Measurements from ENCODE around the gene COL1A2.

COL1A2 gene

GRCh38 chr7:94423863-94424735 lies 29.4 kb downstream of the COL1A2 start:
- no peak overlapping the region for H3K4me3 Mint-ChIP-seq
- no peaks in the 10 kb centered on the region for H3K4me1 Mint-ChIP-seq (ENCODE audit: low read depth)
- H3K36me3 Mint-ChIP-seq (ENCODE audit: low read depth): no peaks in the 10 kb centered on the region
- H3K27ac Mint-ChIP-seq: no peak overlapping the region
- no peaks in the 10 kb centered on the region for H3K27me3 Mint-ChIP-seq (ENCODE audit: low read depth)
- DNase-seq (ENCODE audit: low spot score): no peak
- H3K9me3 Mint-ChIP-seq: no peaks in the 10 kb centered on the region

- Mint-ChIP-seq H3K27me3 (ENCODE audit: low read depth) (no peaks in the 10 kb centered on the region), H3K4me3 (no peak overlapping the region), H3K9me3 (no peaks in the 10 kb centered on the region), H3K4me1 (ENCODE audit: low read depth) (no peaks in the 10 kb centered on the region), H3K27ac (no peak overlapping the region), H3K36me3 (ENCODE audit: low read depth) (no peaks in the 10 kb centered on the region)
- no peak for DNase-seq (ENCODE audit: low spot score)
Measured at GRCh38 chr7:94425546-94425945, 30.9 kb downstream of the COL1A2 start.

GRCh38 chr7:94426980-94427875 lies 32.5 kb downstream of the COL1A2 start:
- H3K27ac Mint-ChIP-seq: no peak overlapping the region
- no peak overlapping the region for H3K4me3 Mint-ChIP-seq
- no peaks in the 10 kb centered on the region for H3K4me1 Mint-ChIP-seq (ENCODE audit: low read depth)
- H3K36me3 Mint-ChIP-seq (ENCODE audit: low read depth): no peaks in the 10 kb centered on the region
- H3K9me3 Mint-ChIP-seq: no peaks in the 10 kb centered on the region
- no peaks in the 10 kb centered on the region for H3K27me3 Mint-ChIP-seq (ENCODE audit: low read depth)
- no peak for DNase-seq (ENCODE audit: low spot score)

- H3K27me3 Mint-ChIP-seq (ENCODE audit: low read depth): peaks cover 3% of the 10 kb centered on the region
- H3K9me3 Mint-ChIP-seq: no peaks in the 10 kb centered on the region
- no peak for DNase-seq (ENCODE audit: low spot score)
- no peaks in the 10 kb centered on the region for H3K36me3 Mint-ChIP-seq (ENCODE audit: low read depth)
- H3K4me1 Mint-ChIP-seq (ENCODE audit: low read depth): no peaks in the 10 kb centered on the region
- no peak overlapping the region for H3K27ac Mint-ChIP-seq
- H3K4me3 Mint-ChIP-seq: no peak overlapping the region
Measured at GRCh38 chr7:94429153-94429552, 34.5 kb downstream of the COL1A2 start.

GRCh38 chr7:94431176-94431575 lies 36.5 kb downstream of the COL1A2 start:
- DNase-seq (ENCODE audit: low spot score): no peak
- Mint-ChIP-seq H3K27ac (no peak overlapping the region), H3K9me3 (no peaks in the 10 kb centered on the region), H3K36me3 (ENCODE audit: low read depth) (no peaks in the 10 kb centered on the region), H3K4me3 (no peak overlapping the region), H3K27me3 (ENCODE audit: low read depth) (peaks cover 8% of the 10 kb centered on the region), H3K4me1 (ENCODE audit: low read depth) (peaks cover 2% of the 10 kb centered on the region)

GRCh38 chr7:94431619-94432280 lies 37.1 kb downstream of the COL1A2 start:
- Mint-ChIP-seq H3K27ac (no peak overlapping the region), H3K4me3 (no peak overlapping the region), H3K4me1 (ENCODE audit: low read depth) (peaks cover 4% of the 10 kb centered on the region), H3K27me3 (ENCODE audit: low read depth) (peaks cover 13% of the 10 kb centered on the region), H3K9me3 (no peaks in the 10 kb centered on the region), H3K36me3 (ENCODE audit: low read depth) (no peaks in the 10 kb centered on the region)
- no peak for DNase-seq (ENCODE audit: low spot score)

- Mint-ChIP-seq H3K36me3 (ENCODE audit: low read depth) (no peaks in the 10 kb centered on the region), H3K27me3 (ENCODE audit: low read depth) (peaks cover 14% of the 10 kb centered on the region), H3K27ac (no peak overlapping the region), H3K9me3 (no peaks in the 10 kb centered on the region), H3K4me3 (no peak overlapping the region), H3K4me1 (ENCODE audit: low read depth) (peaks cover 4% of the 10 kb centered on the region)
- DNase-seq (ENCODE audit: low spot score): no peak
Measured at GRCh38 chr7:94432281-94432670, 37.6 kb downstream of the COL1A2 start.

GRCh38 chr7:94432817-94433216 lies 38.1 kb downstream of the COL1A2 start:
- Mint-ChIP-seq H3K4me3 (no peak overlapping the region), H3K27ac (no peak overlapping the region), H3K4me1 (ENCODE audit: low read depth) (peaks cover 4% of the 10 kb centered on the region), H3K36me3 (ENCODE audit: low read depth) (no peaks in the 10 kb centered on the region), H3K27me3 (ENCODE audit: low read depth) (peaks cover 15% of the 10 kb centered on the region), H3K9me3 (no peaks in the 10 kb centered on the region)
- no peak for DNase-seq (ENCODE audit: low spot score)

GRCh38 chr7:94433224-94433623 lies 38.5 kb downstream of the COL1A2 start:
- Mint-ChIP-seq H3K9me3 (no peaks in the 10 kb centered on the region), H3K27me3 (ENCODE audit: low read depth) (peaks cover 19% of the 10 kb centered on the region), H3K4me3 (no peak overlapping the region), H3K4me1 (ENCODE audit: low read depth) (peaks cover 4% of the 10 kb centered on the region), H3K27ac (no peak overlapping the region), H3K36me3 (ENCODE audit: low read depth) (no peaks in the 10 kb centered on the region)
- no peak for DNase-seq (ENCODE audit: low spot score)

- no peaks in the 10 kb centered on the region for H3K36me3 Mint-ChIP-seq (ENCODE audit: low read depth)
- no peak overlapping the region for H3K27ac Mint-ChIP-seq
- peaks cover 4% of the 10 kb centered on the region for H3K4me1 Mint-ChIP-seq (ENCODE audit: low read depth)
- no peak for DNase-seq (ENCODE audit: low spot score)
- peaks cover 21% of the 10 kb centered on the region for H3K27me3 Mint-ChIP-seq (ENCODE audit: low read depth)
- H3K9me3 Mint-ChIP-seq: no peaks in the 10 kb centered on the region
- no peak overlapping the region for H3K4me3 Mint-ChIP-seq
Measured at GRCh38 chr7:94434042-94434441, 39.3 kb downstream of the COL1A2 start.

- no peak overlapping the region for H3K4me3 Mint-ChIP-seq
- no peaks in the 10 kb centered on the region for H3K9me3 Mint-ChIP-seq
- no peak overlapping the region for H3K27ac Mint-ChIP-seq
- DNase-seq (ENCODE audit: low spot score): peak; percentile 23
- peaks cover 26% of the 10 kb centered on the region for H3K27me3 Mint-ChIP-seq (ENCODE audit: low read depth)
- H3K36me3 Mint-ChIP-seq (ENCODE audit: low read depth): no peaks in the 10 kb centered on the region
- peaks cover 4% of the 10 kb centered on the region for H3K4me1 Mint-ChIP-seq (ENCODE audit: low read depth)
Measured at GRCh38 chr7:94436018-94436604, 41.4 kb downstream of the COL1A2 start.

GRCh38 chr7:94436700-94437099 lies 42.0 kb downstream of the COL1A2 start:
- H3K4me3 Mint-ChIP-seq: no peak overlapping the region
- H3K9me3 Mint-ChIP-seq: no peaks in the 10 kb centered on the region
- H3K27me3 Mint-ChIP-seq (ENCODE audit: low read depth): peaks cover 29% of the 10 kb centered on the region
- no peak for DNase-seq (ENCODE audit: low spot score)
- peaks cover 4% of the 10 kb centered on the region for H3K4me1 Mint-ChIP-seq (ENCODE audit: low read depth)
- H3K36me3 Mint-ChIP-seq (ENCODE audit: low read depth): no peaks in the 10 kb centered on the region
- H3K27ac Mint-ChIP-seq: no peak overlapping the region

GRCh38 chr7:94439893-94440381 lies 45.2 kb downstream of the COL1A2 start:
- no peaks in the 10 kb centered on the region for H3K9me3 Mint-ChIP-seq
- H3K4me1 Mint-ChIP-seq (ENCODE audit: low read depth): peaks cover 4% of the 10 kb centered on the region
- no peak for DNase-seq (ENCODE audit: low spot score)
- no peaks in the 10 kb centered on the region for H3K36me3 Mint-ChIP-seq (ENCODE audit: low read depth)
- H3K27me3 Mint-ChIP-seq (ENCODE audit: low read depth): peaks cover 34% of the 10 kb centered on the region
- no peak overlapping the region for H3K27ac Mint-ChIP-seq
- no peak overlapping the region for H3K4me3 Mint-ChIP-seq

Measured in T-helper 2 cell treated with Interferon-gamma antibody and Interleukin-4, amounts not matched to agents 5 μg/mL and 100 μg/mL, for 36 hours (primary cell).